GM12801 (cell line): Measurements from ENCODE around the gene XRCC2.

Experiments
- CTCF ChIP-seq: IDR thresholded peaks from one replicate; pipeline ENCODE4 v1.5.1; 2011; ENCODE audit warnings: control low read depth; ENCODE audit not compliant: insufficient read length; ENCODE audit errors: extremely low read depth

The XRCC2 gene

GRCh38 chr7:152667958-152668357 lies 8.0 kb downstream of the XRCC2 start:
- TF ChIP-seq CTCF = no peak

DNA sequence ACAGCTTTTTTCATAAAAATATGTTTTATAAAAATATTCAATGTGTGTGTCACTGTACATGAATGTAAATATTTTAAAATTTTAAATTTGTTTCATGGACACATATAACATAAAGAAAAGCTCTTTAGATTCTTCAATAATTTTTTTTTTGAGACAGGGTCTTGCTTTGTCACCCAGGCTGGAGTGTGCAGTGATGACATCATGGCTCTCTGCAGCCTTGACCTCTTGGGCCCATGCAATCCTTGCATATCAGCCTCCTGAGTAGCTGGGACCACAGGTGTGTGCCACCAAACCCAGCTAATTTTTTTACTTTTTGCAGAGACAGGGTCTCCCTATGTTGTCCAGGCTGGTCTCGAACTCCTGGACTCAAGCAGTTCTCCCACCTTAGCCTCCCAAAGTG lies 9.9 kb downstream of the XRCC2 start:
- no peak for TF ChIP-seq CTCF

- no peak for TF ChIP-seq CTCF
Observed at GRCh38 chr7:152664636-152665035, 11.3 kb downstream of the XRCC2 start.

GRCh38 chr7:152663931-152664330 lies 12.0 kb downstream of the XRCC2 start:
- TF ChIP-seq CTCF = no peak

GRCh38 chr7:152663148-152663740 lies 12.7 kb downstream of the XRCC2 start:
- TF ChIP-seq CTCF = no peak

DNA sequence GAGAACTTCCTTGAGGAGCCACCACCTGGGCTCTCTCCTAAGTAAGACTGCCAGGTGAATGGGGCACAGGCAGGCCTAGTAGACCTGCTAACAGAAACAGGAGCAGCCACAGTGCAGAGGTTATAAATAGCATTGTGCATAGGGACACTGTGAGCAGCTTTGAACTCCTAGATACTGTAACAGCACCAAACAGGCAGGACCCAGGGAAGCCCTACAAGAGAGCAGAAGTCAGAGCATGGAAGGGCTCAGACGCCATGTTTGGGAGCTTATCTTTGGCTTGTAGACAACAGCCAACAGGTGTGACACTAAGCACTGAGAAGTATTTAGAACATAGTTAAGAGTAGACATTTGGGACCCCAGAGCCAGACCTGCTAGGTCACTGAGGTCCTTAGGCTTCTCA lies 14.5 kb downstream of the XRCC2 start:
- no peak for TF ChIP-seq CTCF

- no peak for TF ChIP-seq CTCF
Observed at GRCh38 chr7:152660021-152660420, 15.9 kb downstream of the XRCC2 start.
